SJSA1 (cell line): ENCODE results near the gene MAGI2. TPM values are rescaled to one million over a fixed set of nuclear protein-coding genes. Genes with fewer than 3 reads are reported as not detected.

Experiments used
- DNase-seq, 2 experiments: peaks; one replicate each; pipeline ENCODE4 v3.0.0-alpha.2; 2015 to 2020; ENCODE audit warnings: low spot score in 2 of 2, low read depth in 1 of 2
- H3K27ac ChIP-seq: fragments of 250-450 bp; sonication (Bioruptor Pico); 2 replicates; pipeline ENCODE4 v1.5.1; 2020; ENCODE audit warnings: mild to moderate bottlenecking, moderate library complexity
- H3K27me3 ChIP-seq: fragments of 250-450 bp; sonication (Bioruptor Pico); replicated peaks from 2 replicates; pipeline ENCODE4 v1.5.1; 2020; ENCODE audit warnings: mild to moderate bottlenecking, moderate library complexity
- H3K36me3 ChIP-seq: fragments of 250-450 bp; sonication (Bioruptor Pico); 2 replicates; pipeline ENCODE4 v1.5.1; 2020; ENCODE audit warnings: mild to moderate bottlenecking
- H3K4me1 ChIP-seq: fragments of 250-450 bp; sonication (Bioruptor Pico); replicated peaks from 2 replicates; pipeline ENCODE4 v1.6.1; 2021; ENCODE audit warnings: mild to moderate bottlenecking
- H3K4me3 ChIP-seq: fragments of 250-450 bp; sonication (Bioruptor Pico); 2 replicates; pipeline ENCODE4 v1.5.1; 2020; ENCODE audit warnings: mild to moderate bottlenecking
- H3K9me3 ChIP-seq: fragments of 250-450 bp; sonication (Bioruptor Pico); replicated peaks from 2 replicates; pipeline ENCODE4 v1.5.1; 2020; ENCODE audit warnings: mild to moderate bottlenecking
- total RNA-seq: library from RNA; depleted of rRNA; stranded (reverse); fragments of >200 nt; shearing (Covaris generic); gene quantifications from 2 replicates; pipeline ENCODE4 v1.2.3, GENCODE V29; 2014

MAGI2 gene
- total RNA-seq, 1 experiment from 2014 or later: 0.82 TPM

DNA sequence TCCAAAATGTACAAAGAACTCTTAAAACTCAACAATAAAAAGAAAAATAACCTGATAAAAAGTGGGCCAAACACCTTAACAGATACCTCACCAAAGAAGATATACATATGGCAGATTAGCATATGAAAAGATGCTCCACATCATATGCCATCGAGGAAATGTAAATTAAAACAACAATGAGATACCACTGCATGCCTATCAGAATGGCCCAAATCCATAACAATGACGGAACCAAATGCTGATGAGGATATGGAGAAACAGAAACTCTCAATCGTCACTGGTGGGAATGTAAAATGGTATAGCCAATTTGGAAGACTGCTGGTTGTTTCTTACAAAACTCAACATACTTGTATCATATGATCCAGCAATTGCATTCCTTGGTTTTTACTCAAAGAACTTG is 1335.0 kb downstream of the MAGI2 start:
- Histone ChIP-seq H3K4me3 (no peak overlapping the region), H3K27me3 (0 out of 2 replicates have a peak, but pooled peaks cover 3% of the 10 kb centered on the region)

DNA sequence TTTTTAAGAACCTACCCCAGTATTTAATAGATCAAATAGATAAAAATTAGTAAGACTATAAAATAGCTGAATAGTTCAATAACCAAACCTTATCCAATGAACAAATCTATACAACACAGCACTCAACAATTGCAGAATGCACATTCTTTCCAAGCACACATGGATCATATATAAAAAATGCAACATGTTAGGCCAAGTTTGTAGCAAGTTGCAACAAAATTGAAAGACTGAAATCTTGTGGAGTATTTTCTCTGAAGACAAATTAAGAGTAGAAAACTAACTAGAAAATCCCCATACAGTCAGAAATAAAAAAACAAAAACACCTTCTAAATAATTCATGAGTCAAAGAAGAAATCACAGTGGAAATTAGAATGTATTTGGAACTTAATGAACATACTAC is 1337.6 kb downstream of the MAGI2 start:
- H3K4me1 ChIP-seq: no peaks in the 10 kb centered on the region
- H3K27ac ChIP-seq: no peak overlapping the region
- no peaks in the 10 kb centered on the region for H3K36me3 ChIP-seq
- H3K4me3 ChIP-seq: no peak overlapping the region
- H3K9me3 ChIP-seq: no peaks in the 10 kb centered on the region
- DNase-seq: no peak
- H3K27me3 ChIP-seq: no peaks in the 10 kb centered on the region

More for the DNA sequence above, 1335.0 kb downstream of the MAGI2 start:
- H3K9me3 ChIP-seq: no peaks in the 10 kb centered on the region
- no peak for DNase-seq
- no peaks in the 10 kb centered on the region for H3K36me3 ChIP-seq
- no peaks in the 10 kb centered on the region for H3K4me1 ChIP-seq
- no peak overlapping the region for H3K27ac ChIP-seq

DNA sequence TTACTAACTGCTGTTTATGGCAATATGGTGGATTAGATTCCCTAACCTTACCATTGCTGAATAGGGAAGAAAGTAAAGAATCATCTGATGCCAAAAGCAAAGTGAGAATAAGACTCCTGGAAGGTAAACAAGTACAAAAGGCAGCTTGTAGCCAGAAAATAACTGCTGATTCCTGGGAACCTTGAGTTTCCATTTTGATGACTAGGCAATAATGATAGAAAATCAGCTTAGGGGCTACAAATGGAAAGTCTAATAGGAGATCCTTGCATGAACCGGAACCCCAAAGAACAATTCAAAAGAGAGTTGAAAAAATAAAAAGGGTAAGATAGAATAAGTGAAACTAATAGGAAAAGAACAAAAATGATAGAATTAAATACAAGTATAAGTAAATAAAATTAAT is 1338.5 kb downstream of the MAGI2 start:
- H3K4me3 ChIP-seq: no peak overlapping the region
- no peak overlapping the region for H3K27ac ChIP-seq
- no peak for DNase-seq
- no peaks in the 10 kb centered on the region for H3K9me3 ChIP-seq
- H3K27me3 ChIP-seq: no peaks in the 10 kb centered on the region
- H3K4me1 ChIP-seq: no peaks in the 10 kb centered on the region
- no peaks in the 10 kb centered on the region for H3K36me3 ChIP-seq

DNA sequence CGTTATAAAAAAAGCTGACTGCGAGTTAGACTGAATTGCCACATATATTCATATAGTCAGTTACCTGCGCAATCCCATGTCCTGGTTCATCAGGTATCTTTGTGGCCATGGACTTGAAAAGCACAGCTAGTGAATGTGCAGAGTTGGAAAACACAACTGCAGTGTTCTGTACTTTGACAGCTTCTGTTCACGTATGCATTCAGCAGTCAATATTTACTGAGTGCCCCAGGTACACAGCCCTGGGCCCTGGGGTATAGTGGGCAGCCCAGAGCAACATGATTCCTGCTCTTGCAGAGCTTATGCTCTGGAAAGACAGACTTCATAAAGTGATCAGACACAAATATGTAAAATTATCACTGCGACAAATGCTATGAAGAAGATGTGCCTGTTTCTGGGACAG is 1341.0 kb downstream of the MAGI2 start:
- Histone ChIP-seq H3K27me3 (no peaks in the 10 kb centered on the region), H3K4me1 (no peaks in the 10 kb centered on the region), H3K27ac (no peak overlapping the region), H3K9me3 (no peaks in the 10 kb centered on the region), H3K36me3 (no peaks in the 10 kb centered on the region), H3K4me3 (no peak overlapping the region)
- DNase-seq: no peak

DNA sequence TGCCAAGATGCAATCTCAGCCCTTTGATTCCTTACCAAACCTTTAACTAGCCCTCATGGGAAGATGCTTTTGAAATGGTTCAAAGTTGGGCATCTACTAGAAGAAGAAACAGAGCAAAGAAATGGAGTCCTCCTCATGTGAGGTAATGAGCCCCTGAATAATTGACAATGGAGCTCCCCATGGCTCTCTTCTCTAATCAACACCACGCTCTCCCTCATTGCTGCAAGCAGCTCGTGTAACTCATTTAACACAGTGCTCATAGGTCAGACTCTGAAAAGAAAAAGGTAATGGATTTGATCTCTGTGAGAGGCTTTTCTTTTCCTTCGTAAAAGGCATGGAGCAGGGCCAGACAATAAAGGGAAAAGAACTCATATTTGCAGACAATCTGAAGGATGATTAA is 1342.1 kb downstream of the MAGI2 start:
- DNase-seq: no peak
- Histone ChIP-seq H3K27ac (no peak overlapping the region), H3K9me3 (no peaks in the 10 kb centered on the region), H3K36me3 (no peaks in the 10 kb centered on the region), H3K27me3 (no peaks in the 10 kb centered on the region), H3K4me1 (no peaks in the 10 kb centered on the region), H3K4me3 (no peak overlapping the region)

DNA sequence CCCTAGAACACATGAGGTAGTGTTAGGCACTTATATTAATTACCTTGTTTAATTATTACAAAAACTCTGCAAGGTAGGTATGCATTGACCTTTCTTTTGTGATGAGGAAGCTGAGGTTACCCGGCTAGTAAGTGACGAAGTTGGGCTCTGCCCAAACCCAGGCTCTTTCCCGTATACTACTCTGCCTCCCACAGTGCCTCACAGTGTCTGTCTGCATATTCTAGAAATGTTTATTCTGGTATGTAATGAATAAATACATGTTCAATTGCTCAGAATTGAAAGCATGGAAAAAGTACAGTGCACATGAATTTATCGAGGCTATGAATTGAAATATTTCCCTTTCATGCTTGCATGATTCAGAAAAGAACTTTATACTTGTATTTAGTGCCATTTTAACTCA is 1350.0 kb downstream of the MAGI2 start:
- peaks cover 13% of the 10 kb centered on the region for H3K4me1 ChIP-seq
- H3K27me3 ChIP-seq: no peaks in the 10 kb centered on the region
- H3K9me3 ChIP-seq: no peaks in the 10 kb centered on the region
- no peak overlapping the region for H3K27ac ChIP-seq
- H3K4me3 ChIP-seq: no peak overlapping the region
- no peaks in the 10 kb centered on the region for H3K36me3 ChIP-seq
- no peak for DNase-seq

DNA sequence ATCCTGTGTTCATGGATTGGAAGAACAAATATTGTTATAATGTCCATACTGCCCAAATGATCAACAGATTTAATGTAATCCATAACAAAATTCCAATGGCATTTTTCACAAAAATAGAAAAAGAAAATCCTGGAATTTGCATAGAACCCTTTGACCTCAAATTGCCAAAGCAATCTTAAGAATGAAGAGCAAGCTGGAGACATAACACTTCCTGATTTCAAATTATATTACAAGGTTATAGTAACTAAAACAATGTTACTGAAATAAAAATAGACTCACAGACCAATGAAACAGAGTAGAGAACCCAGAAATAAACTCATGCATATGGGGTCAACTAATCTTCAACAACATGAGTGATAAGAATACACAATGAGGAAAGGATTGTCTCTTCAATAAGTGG is 1352.4 kb downstream of the MAGI2 start:
- Histone ChIP-seq H3K9me3 (no peaks in the 10 kb centered on the region), H3K36me3 (no peaks in the 10 kb centered on the region), H3K4me1 (peaks cover 13% of the 10 kb centered on the region), H3K27ac (no peak overlapping the region), H3K4me3 (no peak overlapping the region), H3K27me3 (no peaks in the 10 kb centered on the region)
- no peak for DNase-seq

- no peaks in the 10 kb centered on the region for H3K9me3 ChIP-seq
- no peaks in the 10 kb centered on the region for H3K27me3 ChIP-seq
- no peak overlapping the region for H3K4me3 ChIP-seq
- H3K36me3 ChIP-seq: no peaks in the 10 kb centered on the region
- peak overlapping the region; percentile 78 for H3K27ac ChIP-seq
- H3K4me1 ChIP-seq: peaks cover 13% of the 10 kb centered on the region
- DNase-seq: peak in 1 of 2 experiments; percentile 38
Observed at GRCh38 chr7:78099715-78100394, 1353.6 kb downstream of the MAGI2 start.

DNA sequence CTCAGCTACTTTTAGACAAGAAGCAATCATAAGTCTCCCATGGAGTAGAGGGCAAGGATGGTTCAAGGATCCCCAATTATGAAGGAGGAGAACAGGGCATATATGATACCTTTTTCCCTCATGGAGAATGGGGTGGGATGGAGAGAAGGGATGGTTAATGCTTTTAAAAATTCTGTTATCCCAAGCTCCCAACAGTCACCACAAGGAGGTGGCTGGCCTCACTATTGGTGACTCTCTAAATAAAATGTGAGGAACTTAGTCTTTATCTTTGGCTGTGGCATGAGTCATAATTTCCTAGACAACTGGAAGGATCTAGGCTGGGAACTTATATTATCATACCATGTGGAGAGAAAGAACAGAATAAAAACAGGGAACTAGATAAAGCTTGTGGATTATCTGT is 1357.9 kb downstream of the MAGI2 start:
- H3K4me3 ChIP-seq: no peak overlapping the region
- no peaks in the 10 kb centered on the region for H3K9me3 ChIP-seq
- no peak for DNase-seq
- no peak overlapping the region for H3K27ac ChIP-seq
- no peaks in the 10 kb centered on the region for H3K27me3 ChIP-seq
- H3K36me3 ChIP-seq: no peaks in the 10 kb centered on the region
- peaks cover 12% of the 10 kb centered on the region for H3K4me1 ChIP-seq

GRCh38 chr7:78092331-78092730 is 1361.1 kb downstream of the MAGI2 start:
- Histone ChIP-seq H3K9me3 (no peaks in the 10 kb centered on the region), H3K36me3 (no peaks in the 10 kb centered on the region), H3K27me3 (no peaks in the 10 kb centered on the region), H3K4me3 (no peak overlapping the region), H3K4me1 (no peaks in the 10 kb centered on the region), H3K27ac (no peak overlapping the region)
- no peak for DNase-seq

DNA sequence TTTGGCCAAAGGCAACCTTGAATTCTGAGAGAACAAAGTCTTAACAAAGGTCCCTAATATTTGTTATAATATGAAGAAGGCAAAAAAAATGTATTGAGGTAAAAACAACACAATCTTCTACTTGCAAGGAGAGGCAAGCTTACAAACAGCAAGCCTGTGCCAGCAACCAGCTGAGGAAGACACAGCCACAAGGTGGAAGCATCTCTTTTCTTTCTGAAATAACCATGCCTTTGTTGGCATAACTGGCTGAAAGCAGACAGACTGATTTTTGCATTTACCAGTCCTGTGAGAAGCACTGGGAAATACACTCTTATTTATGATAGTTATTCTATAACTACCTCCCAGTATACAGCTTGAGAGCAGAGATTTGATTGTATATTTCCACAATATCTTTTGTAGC is 1362.9 kb downstream of the MAGI2 start:
- Histone ChIP-seq H3K9me3 (no peaks in the 10 kb centered on the region), H3K27ac (no peak overlapping the region), H3K4me3 (no peak overlapping the region), H3K27me3 (no peaks in the 10 kb centered on the region), H3K36me3 (no peaks in the 10 kb centered on the region), H3K4me1 (no peaks in the 10 kb centered on the region)
- DNase-seq: no peak

GRCh38 chr7:78083476-78084120 is 1369.9 kb downstream of the MAGI2 start:
- no peak for DNase-seq
- Histone ChIP-seq H3K4me1 (no peaks in the 10 kb centered on the region; the same call in 1 of the 2 replicates), H3K9me3 (no peaks in the 10 kb centered on the region), H3K4me3 (no peak overlapping the region), H3K27ac (no peak overlapping the region; the same call in 1 of the 2 replicates), H3K36me3 (no peaks in the 10 kb centered on the region), H3K27me3 (0 out of 2 replicates have a peak, but pooled peaks cover 2% of the 10 kb centered on the region)

GRCh38 chr7:78082556-78082955 is 1370.9 kb downstream of the MAGI2 start:
- H3K4me1 ChIP-seq: no peaks in the 10 kb centered on the region; the same call in 1 of the 2 replicates
- H3K9me3 ChIP-seq: no peaks in the 10 kb centered on the region
- H3K27me3 ChIP-seq: 0 out of 2 replicates have a peak, but pooled peaks cover 2% of the 10 kb centered on the region
- H3K27ac ChIP-seq: no peak overlapping the region
- no peak for DNase-seq
- no peaks in the 10 kb centered on the region for H3K36me3 ChIP-seq
- H3K4me3 ChIP-seq: no peak overlapping the region

DNA sequence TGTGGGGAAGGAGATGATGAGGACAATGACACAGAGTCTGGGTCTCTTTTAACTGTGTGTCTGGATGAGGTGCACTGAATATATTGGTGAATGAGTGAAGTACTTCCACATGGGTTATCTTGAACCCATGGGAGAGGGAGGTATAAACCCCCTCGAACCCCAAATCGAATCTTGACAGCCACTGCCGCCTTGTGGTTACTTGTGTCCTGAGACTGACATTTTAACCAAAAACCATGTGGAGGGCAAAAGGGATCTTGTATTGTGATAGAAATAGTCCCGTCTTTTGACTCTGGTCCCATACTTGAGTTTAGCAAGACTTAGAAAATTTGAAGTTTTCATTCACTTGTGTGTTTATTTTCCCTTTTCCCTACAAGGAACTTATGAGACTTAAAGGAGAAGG is 1371.6 kb downstream of the MAGI2 start:
- no peaks in the 10 kb centered on the region for H3K36me3 ChIP-seq
- no peak for DNase-seq
- no peaks in the 10 kb centered on the region for H3K9me3 ChIP-seq

More for the DNA sequence above, 1371.6 kb downstream of the MAGI2 start:
- no peak overlapping the region for H3K4me3 ChIP-seq
- H3K27ac ChIP-seq: no peak overlapping the region
- H3K27me3 ChIP-seq: 0 out of 2 replicates have a peak, but pooled peaks cover 2% of the 10 kb centered on the region
- no peaks in the 10 kb centered on the region; the same call in 1 of the 2 replicates for H3K4me1 ChIP-seq
